COLO668 (cell line): ENCODE measurements around the gene TRIOBP.

Experiments
- DNase-seq: peaks from one replicate; lab custom pipeline; 2025; ENCODE audit not compliant: unreplicated experiment; lab: John Stamatoyannopoulos, UW

The TRIOBP gene

DNA sequence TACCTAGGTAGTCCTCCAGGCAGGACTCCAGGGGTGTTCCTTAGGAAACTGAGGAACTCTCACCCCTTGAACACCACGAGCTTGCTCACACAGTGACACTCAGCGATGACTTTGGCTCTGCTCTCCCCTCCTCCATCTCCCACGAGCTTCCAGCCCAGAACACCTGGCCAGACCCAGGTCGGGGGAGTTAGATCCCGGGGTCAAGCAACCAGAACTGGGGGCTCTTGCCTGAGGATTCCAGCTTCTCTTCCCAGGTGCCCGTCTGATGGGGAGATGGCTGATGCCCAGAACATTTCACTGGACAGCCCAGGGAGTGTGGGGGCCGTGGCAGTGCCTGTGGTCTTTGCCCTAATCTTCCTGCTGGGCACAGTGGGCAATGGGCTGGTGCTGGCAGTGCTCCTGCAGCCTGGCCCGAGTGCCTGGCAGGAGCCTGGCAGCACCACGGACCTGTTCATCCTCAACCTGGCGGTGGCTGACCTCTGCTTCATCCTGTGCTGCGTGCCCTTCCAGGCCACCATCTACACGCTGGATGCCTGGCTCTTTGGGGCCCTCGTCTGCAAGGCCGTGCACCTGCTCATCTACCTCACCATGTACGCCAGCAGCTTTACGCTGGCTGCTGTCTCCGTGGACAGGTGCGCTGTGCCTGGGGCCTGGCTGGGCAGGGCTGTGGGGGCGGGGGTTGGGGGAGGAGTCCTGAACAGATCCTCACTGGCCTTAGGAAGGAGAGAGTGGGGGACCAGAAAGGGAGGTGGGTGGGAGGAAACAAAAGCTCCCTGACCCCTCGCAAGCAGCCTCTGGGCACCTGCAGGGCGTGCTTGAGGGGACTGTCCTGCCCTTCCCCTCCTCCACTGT, 126.5 kb downstream of the TRIOBP start, which contains the start of gene GALR3:
Gene GALR3 (plus strand): TSS at position 249 of the 852 bp plus-strand sequence. CDS start 25 bp downstream, at position 274.
- DNase-seq = peak; percentile 85

GRCh38 chr22:37824674-37825641, 128.1 kb downstream of the TRIOBP start:
- DNase-seq = peak; percentile 60
